Ishikawa (cell line): Measurements from ENCODE around the gene RRM2.

Experiments
- EGR1 ChIP-seq: IDR thresholded peaks from 2 replicates; pipeline ENCODE4 v1.6.1; 2012
- REST ChIP-seq: IDR thresholded peaks from 2 replicates; pipeline ENCODE4 v1.6.1; 2012; ENCODE audit warnings: low read depth, mild to moderate bottlenecking
- TCF12 ChIP-seq: IDR thresholded peaks from 2 replicates; pipeline ENCODE4 v1.6.1; 2012; ENCODE audit warnings: low read depth
- TEAD4 ChIP-seq: IDR thresholded peaks from 2 replicates; pipeline ENCODE4 v1.6.1; 2012
- ZBTB7A ChIP-seq: IDR thresholded peaks from 2 replicates; pipeline ENCODE4 v1.6.1; 2012; ENCODE audit warnings: low read depth

- TF ChIP-seq EGR1 (no peak), ZBTB7A (no peak), TCF12 (no peak), TEAD4 (no peak), REST (no peak)
These were observed 32.9 kb upstream of the RRM2 start for GRCh38 chr2:10089565-10090190.
